GM11168 (cell line): ENCODE measurements around the gene CCDC24.

ENCODE experiments used
- in situ Hi-C: fragments of 300-500 bp; cut with MboI; formaldehyde crosslinking; loops from one replicate; pipeline ENCODE4 v1.12.0; 2022; ENCODE audit warnings: low sequenced_read_pairs; ENCODE audit not compliant: unreplicated experiment

Gene CCDC24

DNA sequence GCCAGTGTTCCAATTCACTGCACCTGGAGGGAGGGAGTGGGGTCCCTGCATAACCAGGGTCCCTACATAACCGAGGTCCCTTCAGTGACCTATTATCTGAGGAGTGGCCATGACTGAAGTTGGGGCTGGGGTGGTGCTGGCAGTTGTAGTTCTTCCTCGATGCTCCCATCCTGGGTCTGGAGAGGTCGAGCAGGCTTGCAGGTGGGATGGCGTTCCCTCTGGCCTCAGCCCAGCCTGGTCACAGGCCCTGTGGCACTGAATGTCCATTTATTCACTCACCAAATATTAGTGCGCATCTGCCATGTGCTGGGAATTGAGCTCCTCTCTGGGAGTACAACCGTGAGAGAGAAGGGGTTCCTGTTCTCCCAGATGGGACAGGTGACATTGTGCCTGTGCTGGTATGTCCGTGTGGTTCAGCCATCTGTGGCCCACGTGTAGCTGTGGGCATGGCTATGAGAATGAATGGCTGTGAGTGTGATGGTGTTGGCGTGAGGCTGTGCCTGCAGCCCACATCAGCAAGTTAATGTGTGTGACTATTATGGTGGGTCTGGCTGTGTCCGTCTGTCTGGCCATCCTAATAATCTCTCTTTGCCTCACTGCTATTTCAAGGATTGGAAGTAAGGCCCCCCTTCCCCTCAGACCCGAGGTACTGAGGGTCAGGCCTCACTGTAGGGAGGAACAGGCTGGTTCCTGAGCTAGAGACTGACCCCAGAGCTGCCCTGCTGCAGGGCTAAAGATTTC lies 43.7 kb downstream of the CCDC24 start:
- in situ Hi-C loops, result no loop called here

DNA sequence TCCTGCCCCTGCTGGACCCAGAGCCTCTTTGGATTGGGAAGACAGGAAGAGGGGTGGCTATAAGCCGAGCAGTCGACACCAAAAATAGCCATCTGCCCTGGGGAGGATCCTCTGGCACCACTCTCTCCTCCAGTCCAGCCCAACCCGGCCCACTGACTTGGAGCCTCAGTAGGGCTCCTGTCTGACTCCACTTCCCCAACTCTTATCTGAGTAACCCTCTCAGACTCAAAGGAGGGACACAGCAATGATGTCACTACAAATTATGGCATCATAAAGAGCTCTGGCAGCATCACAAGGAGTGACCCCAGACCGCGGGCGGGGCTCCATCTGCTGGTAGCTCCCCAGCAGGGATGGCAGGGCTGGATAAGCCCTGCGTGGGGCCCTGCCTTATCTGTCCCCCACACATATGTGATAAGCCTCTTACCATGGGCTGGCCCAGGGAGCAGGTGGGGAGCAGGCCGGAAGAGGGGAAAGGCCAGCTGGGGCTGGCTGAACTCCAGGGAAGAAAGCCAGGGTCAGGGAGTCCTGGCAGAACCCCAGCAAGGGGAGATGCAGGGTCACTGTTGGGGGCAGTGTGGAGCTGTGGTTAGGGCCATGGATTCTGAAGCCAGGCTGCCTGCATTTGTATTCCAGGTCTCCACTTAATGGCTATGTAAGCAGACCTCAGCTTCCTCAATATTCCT lies 44.5 kb downstream of the CCDC24 start:
- in situ Hi-C loops, result no loop called here

DNA sequence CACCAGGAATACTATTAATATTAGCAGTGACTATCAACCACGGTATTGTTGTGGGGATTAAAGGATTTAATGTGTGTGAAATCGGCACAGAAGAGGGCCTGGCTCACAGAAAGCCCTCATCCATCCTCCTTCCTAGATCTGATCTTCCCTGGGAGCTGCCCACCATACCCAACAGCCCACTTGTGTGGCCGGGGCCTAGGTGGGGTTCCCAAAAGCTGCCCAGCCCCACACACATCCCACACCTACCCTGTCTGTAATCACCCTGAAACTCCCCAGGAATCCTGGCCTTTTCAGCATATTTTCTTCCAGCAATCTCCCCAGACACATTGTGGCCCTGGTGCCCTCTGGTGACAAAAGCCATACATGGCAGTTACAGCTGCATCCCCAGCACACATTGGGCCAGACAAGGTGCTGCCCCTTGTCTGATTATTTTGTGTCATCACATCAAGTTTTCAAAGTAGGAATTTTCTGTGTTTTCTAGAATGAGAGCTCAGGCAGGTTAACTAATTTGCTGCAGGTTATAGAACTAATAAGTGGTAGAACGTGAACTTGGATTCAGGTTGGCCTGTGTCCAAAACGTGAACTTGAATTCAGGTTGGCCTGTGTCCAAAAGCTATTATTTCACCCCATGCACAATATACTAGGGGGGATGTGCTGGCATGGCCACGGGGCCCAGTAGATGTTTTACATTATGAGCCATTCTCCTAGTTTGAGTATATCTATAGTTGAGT lies 45.2 kb downstream of the CCDC24 start:
- in situ Hi-C loops, result no loop called here

DNA sequence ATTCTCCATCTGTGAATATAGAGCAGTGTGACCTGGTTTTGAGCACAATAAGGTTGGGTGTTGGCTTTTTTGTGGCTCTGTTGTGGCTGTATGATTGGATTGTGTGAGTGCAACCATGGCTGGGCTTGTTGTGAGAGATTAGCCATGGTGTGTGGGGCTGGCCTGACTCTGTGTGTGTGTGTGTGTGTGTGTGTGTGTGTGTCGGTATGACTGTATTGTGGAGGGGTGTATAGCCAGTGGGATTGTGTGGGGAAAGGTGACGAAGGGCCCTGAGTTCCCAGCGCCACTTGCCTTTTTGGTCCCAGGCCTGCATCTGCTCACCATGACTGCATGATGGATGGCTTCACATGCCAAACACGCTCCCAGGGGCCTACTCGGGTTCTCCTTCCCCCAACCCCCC lies 45.8 kb downstream of the CCDC24 start:
- in situ Hi-C loops, result no loop called here

DNA sequence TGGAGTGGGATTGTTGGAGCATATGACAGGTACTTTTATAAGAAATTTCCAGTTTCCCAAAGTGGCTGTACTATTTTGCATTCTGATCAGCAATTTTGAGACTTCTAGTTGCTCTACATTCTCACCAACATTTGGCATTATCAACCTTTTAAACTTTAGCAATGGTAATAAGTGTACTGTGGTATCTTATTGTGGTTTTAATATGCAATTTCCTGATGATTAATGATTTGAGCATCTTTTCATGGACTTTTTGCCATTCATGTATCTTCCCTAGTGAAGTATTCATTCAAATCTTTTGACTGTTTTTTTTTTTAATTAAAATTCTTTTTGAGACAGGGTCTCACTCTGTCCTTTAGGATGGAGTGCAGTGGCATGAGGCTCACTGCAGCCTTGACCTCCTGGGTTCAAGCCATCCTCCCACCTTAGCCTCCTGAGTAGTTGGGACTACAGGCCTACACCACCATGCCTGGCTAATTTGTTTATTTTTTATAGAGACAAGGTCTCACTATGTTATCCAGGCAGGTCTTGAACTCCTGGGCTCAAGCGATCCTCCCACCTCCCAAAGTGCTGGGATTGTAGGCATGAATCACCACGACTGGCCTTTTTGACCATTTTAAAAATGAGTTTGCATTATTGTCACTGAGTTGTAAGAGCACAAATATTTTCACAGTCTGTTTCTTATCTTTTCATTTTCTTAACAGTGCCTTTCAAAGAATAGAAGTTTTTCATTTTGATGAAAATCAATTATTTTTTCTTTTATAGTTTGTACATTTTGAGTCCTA lies 47.7 kb downstream of the CCDC24 start:
- in situ Hi-C loops, result no loop called here

DNA sequence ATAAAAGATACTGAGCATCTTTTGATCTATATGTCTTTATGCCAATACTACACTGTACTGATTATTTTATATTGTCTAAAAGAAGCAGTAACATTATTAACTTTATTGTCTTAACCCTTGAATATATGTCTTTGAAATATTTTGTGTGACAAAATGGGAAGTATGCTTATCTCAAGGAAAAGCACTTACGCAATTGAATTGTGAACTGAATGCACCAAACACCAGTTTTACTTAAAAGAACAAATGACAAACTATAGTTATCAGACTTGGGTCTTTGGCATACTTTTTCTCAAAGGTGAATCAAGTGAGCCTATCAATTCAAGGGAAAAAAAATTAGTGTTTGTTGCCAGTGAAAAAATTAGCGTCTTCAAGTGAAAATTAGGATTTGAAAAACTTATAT lies 49.0 kb downstream of the CCDC24 start:
- in situ Hi-C loops, result loop anchor here (10.0 kb wide), 1 partner anchor 46 kb away; the partner anchor contains the start of gene CCDC24

DNA sequence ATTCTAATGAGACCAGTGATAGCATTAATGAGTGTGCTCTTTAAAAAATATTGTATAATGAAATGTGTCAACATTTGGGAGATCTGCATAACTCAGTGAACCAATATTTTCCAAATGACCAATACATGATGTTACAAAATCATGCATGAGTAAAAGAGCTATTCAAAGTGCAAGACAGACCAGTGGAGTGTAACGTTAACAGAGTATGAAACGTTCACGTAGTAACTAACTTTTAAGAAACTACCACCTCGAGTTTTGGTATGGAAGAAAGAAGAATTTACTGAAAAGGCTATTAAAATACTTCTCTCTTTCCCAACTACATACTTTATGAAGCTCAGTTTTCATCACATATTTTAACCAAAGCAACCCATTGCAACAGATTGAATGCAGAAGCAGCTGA lies 49.4 kb downstream of the CCDC24 start:
- in situ Hi-C loops, result loop anchor here (10.0 kb wide), 1 partner anchor 46 kb away; the partner anchor contains the start of gene CCDC24

DNA sequence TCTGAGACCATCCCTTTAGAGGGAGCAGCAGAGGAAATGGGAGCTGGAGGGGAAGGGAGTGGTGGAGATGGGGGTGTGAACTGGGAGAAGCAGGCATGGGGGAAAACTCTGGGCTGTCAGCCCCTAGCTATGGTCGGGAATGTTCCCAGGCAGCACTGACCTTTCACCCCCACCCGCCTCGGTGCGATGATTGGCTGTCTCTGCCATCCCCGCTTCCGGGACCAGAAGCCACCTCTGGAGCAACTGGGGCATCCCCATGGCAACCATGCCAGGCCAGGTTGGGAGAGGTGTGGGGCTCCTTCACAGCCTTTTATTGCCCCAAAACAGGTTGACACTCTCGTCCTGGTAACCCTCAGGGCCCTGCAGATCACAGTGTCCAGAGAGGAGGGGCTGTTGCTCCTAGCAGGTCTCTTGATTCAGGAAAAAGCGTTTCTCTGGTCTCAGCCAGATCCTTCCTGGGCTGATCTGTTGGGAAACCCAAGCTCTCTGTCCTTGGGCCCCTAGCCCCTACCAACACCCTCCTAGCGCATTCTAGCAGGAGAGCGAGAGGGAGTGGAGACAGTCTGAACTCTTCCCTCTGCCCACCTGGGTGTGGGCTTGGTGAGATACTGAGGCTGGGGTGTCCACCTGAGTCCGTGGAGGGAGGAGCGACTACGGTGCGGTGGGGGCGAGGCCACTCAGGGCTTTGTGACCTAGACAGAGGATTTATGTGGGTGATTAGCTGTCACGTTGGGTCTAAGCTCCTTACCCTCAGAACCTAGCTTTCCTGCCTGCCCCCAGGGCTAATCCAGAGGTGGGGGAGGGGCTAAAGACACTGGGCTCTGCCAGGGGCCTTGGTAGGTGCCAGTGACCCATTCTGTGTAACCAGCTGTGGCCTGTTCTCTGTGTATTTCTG lies 52.0 kb downstream of the CCDC24 start:
- in situ Hi-C loops, result loop anchor here (10.0 kb wide), 1 partner anchor 49 kb away; the partner anchor contains the start of gene CCDC24

DNA sequence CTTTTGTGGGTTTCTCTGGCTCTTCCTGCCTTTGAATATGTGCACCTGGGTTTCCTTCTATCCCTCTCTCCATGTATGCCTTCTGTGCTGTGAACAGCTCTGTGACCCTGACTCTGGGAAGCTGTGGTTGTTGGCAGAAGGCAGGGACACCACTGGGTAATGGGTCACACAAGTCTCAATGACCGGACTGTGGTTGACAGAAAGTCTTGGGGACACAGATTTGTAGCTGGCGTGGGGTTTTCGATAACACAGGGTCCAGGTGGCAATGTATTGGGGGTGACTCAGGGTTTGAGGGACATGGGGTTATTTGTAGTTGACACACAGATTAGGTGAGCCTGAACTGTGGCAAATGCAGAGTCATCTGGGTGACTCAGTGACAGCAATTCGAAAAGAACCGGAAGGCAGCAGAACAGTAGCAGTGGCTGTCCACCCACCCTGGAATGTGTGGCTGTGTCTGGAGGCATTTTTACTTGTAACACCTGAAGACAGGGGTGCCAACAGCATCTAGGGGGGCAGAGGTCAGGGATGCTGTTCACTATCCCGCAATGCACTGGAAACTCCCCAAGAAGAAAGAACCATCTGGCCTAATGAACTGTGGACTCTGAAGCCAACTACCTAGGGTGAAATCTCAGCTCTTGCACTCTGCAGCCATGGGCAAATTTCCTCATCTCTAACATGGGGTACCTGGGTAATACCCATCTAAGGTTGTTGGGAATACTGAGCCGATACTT lies 52.8 kb downstream of the CCDC24 start:
- in situ Hi-C loops, result loop anchor here (10.0 kb wide), 1 partner anchor 49 kb away; the partner anchor contains the start of gene CCDC24

DNA sequence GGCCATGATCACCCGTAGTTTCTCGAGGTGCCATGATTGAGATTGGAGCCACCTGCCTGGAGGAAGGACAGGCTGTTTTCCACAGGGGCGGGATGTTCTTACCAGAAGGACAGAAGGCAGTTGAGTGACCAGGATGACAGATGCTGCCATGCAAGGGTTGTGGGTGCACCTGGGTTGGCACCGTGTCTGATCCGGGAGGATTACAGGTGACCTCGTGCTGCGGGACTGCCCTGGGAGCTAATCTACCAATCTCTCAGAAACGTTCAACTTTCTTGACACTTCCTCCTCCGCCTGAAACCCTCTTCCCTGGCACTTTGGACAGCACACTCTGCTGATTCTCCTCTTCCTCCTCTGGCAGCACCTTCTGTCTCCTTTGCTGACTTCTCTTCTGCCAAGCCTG lies 53.7 kb downstream of the CCDC24 start:
- in situ Hi-C loops, result loop anchor here (10.0 kb wide), 1 partner anchor 50 kb away; the partner anchor contains the start of gene CCDC24
